NCI-H1417 treated with DMSO at 0.1 percent for 48 hours (cell line): Measurements from ENCODE around the gene DNAJC11.
"Not testable (repeated sequence)": the region's sequence is repeated elsewhere in the genome, so short reads cannot be mapped to it uniquely, and the experiment has no call there.

ENCODE experiments used
- DNase-seq: peaks from one replicate; lab custom pipeline; 2025; lab: John Stamatoyannopoulos, UW

DNAJC11 gene

GRCh38 chr1:6653436-6654290, 48.0 kb downstream of the DNAJC11 start:
- no peak for DNase-seq

- no peak for DNase-seq
These were observed 48.6 kb downstream of the DNAJC11 start for GRCh38 chr1:6652986-6653385.

- DNase-seq: no peak
These were observed 49.7 kb downstream of the DNAJC11 start for GRCh38 chr1:6651909-6652308.

GRCh38 chr1:6648556-6648955, 53.1 kb downstream of the DNAJC11 start:
- DNase-seq: no peak

GRCh38 chr1:6646499-6647148, 55.0 kb downstream of the DNAJC11 start:
- no peak for DNase-seq

GRCh38 chr1:6645018-6645417, 56.6 kb downstream of the DNAJC11 start:
- no peak for DNase-seq

GRCh38 chr1:6640867-6641266, 60.7 kb downstream of the DNAJC11 start:
- not testable (repeated sequence) for DNase-seq

GRCh38 chr1:6638226-6638625, 63.4 kb downstream of the DNAJC11 start:
- no peak for DNase-seq

GRCh38 chr1:6637770-6638169, 63.8 kb downstream of the DNAJC11 start:
- no peak for DNase-seq

- not testable (repeated sequence) for DNase-seq
These were observed 64.8 kb downstream of the DNAJC11 start for GRCh38 chr1:6636778-6637177.

GRCh38 chr1:6635910-6636760, 65.5 kb downstream of the DNAJC11 start:
- no peak for DNase-seq

GRCh38 chr1:6635161-6635909, 66.3 kb downstream of the DNAJC11 start:
- no peak for DNase-seq

GRCh38 chr1:6634371-6635052, 67.1 kb downstream of the DNAJC11 start:
- no peak for DNase-seq

GRCh38 chr1:6632588-6633514, 68.8 kb downstream of the DNAJC11 start:
- DNase-seq: no peak

- DNase-seq: no peak
These were observed 70.6 kb downstream of the DNAJC11 start for GRCh38 chr1:6631058-6631457.

- DNase-seq: no peak
These were observed 71.6 kb downstream of the DNAJC11 start for GRCh38 chr1:6630027-6630426.

- DNase-seq: no peak
These were observed 72.6 kb downstream of the DNAJC11 start for GRCh38 chr1:6628971-6629479.

- no peak for DNase-seq
These were observed 73.6 kb downstream of the DNAJC11 start for GRCh38 chr1:6627841-6628545.

- DNase-seq: no peak
These were observed 74.6 kb downstream of the DNAJC11 start for GRCh38 chr1:6627031-6627430.
